ENCODE results near the gene FUT3. TPM values are rescaled to one million over a fixed set of nuclear protein-coding genes. Genes with fewer than 3 reads are reported as not detected.
A peak's percentile ranks its signal among the peaks of the same experiment; 100 is the strongest.

The FUT3 gene
- total RNA-seq, 1 experiment from 2014 or later: not detected

- no peak overlapping the region for H2BK5ac ChIP-seq (ENCODE audit: insufficient read length, low read length)
- H2AFZ ChIP-seq (ENCODE audit: low read length): no peak overlapping the region
Observed at GRCh38 chr19:5892772-5893275, 41.6 kb upstream of the FUT3 start.

More at GRCh38 chr19:5892772-5893275, 41.6 kb upstream of the FUT3 start:
- Histone ChIP-seq H3K4me1 (ENCODE audit: insufficient read depth, low read length) (no peaks in the 10 kb centered on the region; the same call in 1 of the 2 replicates), H4K8ac (replicated peaks; ENCODE audit: insufficient read length, low read depth, low read length) (no peak overlapping the region), H3K23me2 (ENCODE audit: insufficient read length, low read depth, low read length, poor library complexity, severe bottlenecking) (no peaks in the 10 kb centered on the region), H3K4ac (ENCODE audit: low read depth, low read length) (no peak overlapping the region), H3K79me2 (ENCODE audit: insufficient read depth, low read length) (no peaks in the 10 kb centered on the region), H3K4me2 (ENCODE audit: insufficient read depth, insufficient read length, low read length) (no peak overlapping the region), H2BK15ac (ENCODE audit: low read depth, low read length) (no peak overlapping the region), H2AK5ac (ENCODE audit: insufficient read length, low read length) (no peak overlapping the region), H4K91ac (ENCODE audit: insufficient read length, low read depth, low read length) (no peak overlapping the region), H3T11ph (ENCODE audit: low read length) (no peak overlapping the region), H3K9ac (ENCODE audit: extremely low read depth, insufficient read length, low read length) (no peak overlapping the region), H4K20me1 (ENCODE audit: control insufficient read depth, insufficient read depth, insufficient read length) (no peaks in the 10 kb centered on the region), H3K27me3 (ENCODE audit: insufficient read depth, low read length) (no peaks in the 10 kb centered on the region), H3K18ac (ENCODE audit: insufficient read length, low read depth, low read length) (no peak overlapping the region), H2BK12ac (ENCODE audit: insufficient read length, low read depth, low read length) (no peak overlapping the region), H4K5ac (ENCODE audit: insufficient read length, low read depth, low read length) (no peak overlapping the region), H2BK20ac (ENCODE audit: low read depth, low read length, poor library complexity, severe bottlenecking) (no peak overlapping the region), H3K56ac (ENCODE audit: insufficient read length, low read depth, low read length) (no peak overlapping the region), H3K27ac (ENCODE audit: insufficient read length, low read depth, low read length) (no peak overlapping the region), H3K14ac (ENCODE audit: insufficient read depth, low read length) (no peak overlapping the region), H3K23ac (ENCODE audit: insufficient read length, low read depth, low read length) (no peak overlapping the region), H3K9me3 (ENCODE audit: control insufficient read depth, low read depth, low read length) (no peaks in the 10 kb centered on the region), H3K79me1 (ENCODE audit: insufficient read depth, low read depth, low read length, poor library complexity, severe bottlenecking) (no peaks in the 10 kb centered on the region), H2BK120ac (ENCODE audit: low read depth, low read length, poor library complexity, severe bottlenecking) (no peak overlapping the region)
- H3K9me3 Mint-ChIP-seq: no peaks in the 10 kb centered on the region
- DNase-seq: no peak
- peaks cover 10 to 15% of the 10 kb centered on the region in 2 experiments for H3K4me1 Mint-ChIP-seq
- H3K27me3 Mint-ChIP-seq (ENCODE audit: low read depth): peaks cover 28% of the 10 kb centered on the region
- H3K27ac Mint-ChIP-seq: peak overlapping the region in 1 of 3 experiments; percentile 40; a peak in 1 of 7 replicates
- H3K36me3 Mint-ChIP-seq (ENCODE audit: insufficient read depth in 1 of 3, low read depth in 3 of 3): peaks cover 3 to 11% (median 8%) of the 10 kb centered on the region in 3 experiments; a peak in 6 of 7 replicates
- H3K4me3 Mint-ChIP-seq: no peak overlapping the region
- TF ChIP-seq CTCF (conservative IDR thresholded peaks at IDR 0.05): no peak; the same call in 2 of the 3 replicates
- no CpG with 5 or more reads among the region's 15 CpGs for WGBS (ENCODE audit: extremely low coverage, insufficient read length, low lambda C conversion rate)

Data from H9 (cell line).